ENCODE measurements around the gene CXCL11. TPM values are rescaled to one million over a fixed set of nuclear protein-coding genes. Genes with fewer than 3 reads are reported as not detected.

CXCL11 gene
- polyA plus RNA-seq, 1 of the 3 experiments (the other 2 are of a cell fraction): not detected

DNA sequence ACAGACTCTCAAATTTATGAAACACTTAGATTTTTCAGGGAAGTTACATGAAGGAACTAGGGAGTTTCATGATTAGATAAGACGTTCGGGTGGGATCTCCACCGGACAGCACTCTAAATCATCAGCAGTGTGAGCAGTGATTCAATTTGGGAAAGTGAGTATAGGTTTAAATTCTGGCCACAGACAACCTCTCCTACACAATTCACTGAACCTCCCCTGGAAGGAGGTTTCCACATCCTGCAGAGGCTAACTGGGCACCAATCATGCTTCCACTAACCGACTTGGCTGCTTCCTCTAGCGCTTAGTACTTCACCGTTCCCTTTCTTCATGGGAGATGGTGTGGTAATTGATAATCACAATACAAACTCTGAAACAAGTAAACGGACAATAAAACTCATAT, 34.2 kb downstream of the CXCL11 start:
- Histone ChIP-seq H2AFZ (ENCODE audit: low read depth) (no peak overlapping the region), H3F3A (replicated peaks; ENCODE audit: insufficient read depth) (no peaks in the 10 kb centered on the region), H3K4me1 (ENCODE audit: control insufficient read depth in 1 of 2, insufficient read depth in 2 of 2, low read depth in 1 of 2, low read length in 1 of 2) (no peaks in the 10 kb centered on the region), H3K4me2 (no peak overlapping the region), H3K9ac (no peak overlapping the region), H3K27ac (ENCODE audit: low read depth in 2 of 2, low read length in 1 of 2) (no peak overlapping the region), H3K4me3 (ENCODE audit: low read depth in 2 of 2, low read length in 1 of 2) (no peak overlapping the region), H3K9me3 (no peaks in the 10 kb centered on the region), H3K36me3 (replicated peaks in 1 of 2; ENCODE audit: control insufficient read depth in 1 of 2, insufficient read depth in 2 of 2, low read length in 1 of 2) (no peaks in the 10 kb centered on the region), H3K9me2 (no peaks in the 10 kb centered on the region), H3K27me3 (ENCODE audit: insufficient read depth) (peaks cover 5% of the 10 kb centered on the region; the same call in 1 of the 2 replicates), H3K79me2 (ENCODE audit: insufficient read depth) (no peaks in the 10 kb centered on the region), H4K20me1 (ENCODE audit: insufficient read depth) (no peaks in the 10 kb centered on the region)
- WGBS (ENCODE audit: low lambda C conversion rate): 79% methylated on average over 7 of the region's 7 CpGs
- no peak for DNase-seq
- no peak for TF ChIP-seq EP300 (IDR thresholded peaks at IDR 0.05; ENCODE audit: borderline replicate concordance in 1 of 2, low read depth in 1 of 2, low read length in 1 of 2)
- TF ChIP-seq, protein P1, sequence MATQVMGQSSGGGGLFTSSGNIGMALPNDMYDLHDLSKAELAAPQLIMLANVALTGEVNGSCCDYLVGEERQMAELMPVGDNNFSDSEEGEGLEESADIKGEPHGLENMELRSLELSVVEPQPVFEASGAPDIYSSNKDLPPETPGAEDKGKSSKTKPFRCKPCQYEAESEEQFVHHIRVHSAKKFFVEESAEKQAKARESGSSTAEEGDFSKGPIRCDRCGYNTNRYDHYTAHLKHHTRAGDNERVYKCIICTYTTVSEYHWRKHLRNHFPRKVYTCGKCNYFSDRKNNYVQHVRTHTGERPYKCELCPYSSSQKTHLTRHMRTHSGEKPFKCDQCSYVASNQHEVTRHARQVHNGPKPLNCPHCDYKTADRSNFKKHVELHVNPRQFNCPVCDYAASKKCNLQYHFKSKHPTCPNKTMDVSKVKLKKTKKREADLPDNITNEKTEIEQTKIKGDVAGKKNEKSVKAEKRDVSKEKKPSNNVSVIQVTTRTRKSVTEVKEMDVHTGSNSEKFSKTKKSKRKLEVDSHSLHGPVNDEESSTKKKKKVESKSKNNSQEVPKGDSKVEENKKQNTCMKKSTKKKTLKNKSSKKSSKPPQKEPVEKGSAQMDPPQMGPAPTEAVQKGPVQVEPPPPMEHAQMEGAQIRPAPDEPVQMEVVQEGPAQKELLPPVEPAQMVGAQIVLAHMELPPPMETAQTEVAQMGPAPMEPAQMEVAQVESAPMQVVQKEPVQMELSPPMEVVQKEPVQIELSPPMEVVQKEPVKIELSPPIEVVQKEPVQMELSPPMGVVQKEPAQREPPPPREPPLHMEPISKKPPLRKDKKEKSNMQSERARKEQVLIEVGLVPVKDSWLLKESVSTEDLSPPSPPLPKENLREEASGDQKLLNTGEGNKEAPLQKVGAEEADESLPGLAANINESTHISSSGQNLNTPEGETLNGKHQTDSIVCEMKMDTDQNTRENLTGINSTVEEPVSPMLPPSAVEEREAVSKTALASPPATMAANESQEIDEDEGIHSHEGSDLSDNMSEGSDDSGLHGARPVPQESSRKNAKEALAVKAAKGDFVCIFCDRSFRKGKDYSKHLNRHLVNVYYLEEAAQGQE (IDR thresholded peaks at IDR 0.05; ENCODE audit: low read depth, low read length): no peak
- no peak for TF ChIP-seq RXRA (IDR thresholded peaks at IDR 0.05; ENCODE audit: borderline replicate concordance, low read depth)
- TF ChIP-seq TCF12 (IDR thresholded peaks at IDR 0.05): no peak
- TF ChIP-seq, protein P2, sequence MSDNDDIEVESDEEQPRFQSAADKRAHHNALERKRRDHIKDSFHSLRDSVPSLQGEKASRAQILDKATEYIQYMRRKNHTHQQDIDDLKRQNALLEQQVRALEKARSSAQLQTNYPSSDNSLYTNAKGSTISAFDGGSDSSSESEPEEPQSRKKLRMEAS (IDR thresholded peaks at IDR 0.05; ENCODE audit: low read depth): no peak
- ChIA-PET CTCF (interaction anchor here (1.4 kb wide), 2 partner anchors 85 to 178 kb away, joined by 3 read pairs; no protein-coding TSS in a partner anchor), POLR2A (no interaction called here)

DNA sequence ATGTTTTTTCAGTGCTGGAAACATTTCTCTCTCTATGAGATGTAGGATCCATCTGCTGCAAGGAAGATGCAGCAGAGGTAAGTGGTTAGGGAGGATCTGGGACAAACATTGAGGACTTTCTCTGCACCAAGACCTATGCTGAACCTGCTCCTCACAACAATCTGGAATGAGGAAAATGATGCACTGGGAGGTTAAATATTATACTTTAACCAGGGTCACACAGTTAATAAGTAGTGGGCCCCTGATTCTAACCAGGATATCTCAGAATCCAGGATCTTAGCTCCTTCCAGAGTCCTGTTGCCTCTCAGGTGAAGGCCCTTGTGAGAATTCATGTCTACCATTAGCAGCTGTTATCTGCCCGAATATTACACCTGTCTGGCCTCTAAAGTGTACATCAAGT, 35.6 kb downstream of the CXCL11 start:
- H2AFZ ChIP-seq (ENCODE audit: low read depth): no peak overlapping the region
- H3K4me1 ChIP-seq (ENCODE audit: control insufficient read depth in 1 of 2, insufficient read depth in 2 of 2, low read depth in 1 of 2, low read length in 1 of 2): no peaks in the 10 kb centered on the region
- WGBS (ENCODE audit: low lambda C conversion rate): 13% methylated on average over 1 of the region's 1 CpG
- H3K79me2 ChIP-seq (ENCODE audit: insufficient read depth): no peaks in the 10 kb centered on the region
- ChIA-PET CTCF (interaction anchor here (1.5 kb wide), 2 partner anchors 59 to 66 kb away, joined by 3 to 4 read pairs; no protein-coding TSS in a partner anchor), POLR2A (no interaction called here)
- no peaks in the 10 kb centered on the region for H3F3A ChIP-seq (replicated peaks; ENCODE audit: insufficient read depth)
- DNase-seq: no peak
- H3K9me3 ChIP-seq: no peaks in the 10 kb centered on the region
- TF ChIP-seq CHD2 (IDR thresholded peaks at IDR 0.05; ENCODE audit: low read length, partially characterized antibody): no peak
- TF ChIP-seq, protein P3, sequence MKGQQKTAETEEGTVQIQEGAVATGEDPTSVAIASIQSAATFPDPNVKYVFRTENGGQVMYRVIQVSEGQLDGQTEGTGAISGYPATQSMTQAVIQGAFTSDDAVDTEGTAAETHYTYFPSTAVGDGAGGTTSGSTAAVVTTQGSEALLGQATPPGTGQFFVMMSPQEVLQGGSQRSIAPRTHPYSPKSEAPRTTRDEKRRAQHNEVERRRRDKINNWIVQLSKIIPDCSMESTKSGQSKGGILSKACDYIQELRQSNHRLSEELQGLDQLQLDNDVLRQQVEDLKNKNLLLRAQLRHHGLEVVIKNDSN (IDR thresholded peaks at IDR 0.05; ENCODE audit: borderline replicate concordance, low read depth): no peak
- TF ChIP-seq, protein P4, sequence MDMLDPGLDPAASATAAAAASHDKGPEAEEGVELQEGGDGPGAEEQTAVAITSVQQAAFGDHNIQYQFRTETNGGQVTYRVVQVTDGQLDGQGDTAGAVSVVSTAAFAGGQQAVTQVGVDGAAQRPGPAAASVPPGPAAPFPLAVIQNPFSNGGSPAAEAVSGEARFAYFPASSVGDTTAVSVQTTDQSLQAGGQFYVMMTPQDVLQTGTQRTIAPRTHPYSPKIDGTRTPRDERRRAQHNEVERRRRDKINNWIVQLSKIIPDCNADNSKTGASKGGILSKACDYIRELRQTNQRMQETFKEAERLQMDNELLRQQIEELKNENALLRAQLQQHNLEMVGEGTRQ (IDR thresholded peaks at IDR 0.05; ENCODE audit: borderline replicate concordance, low read depth, low read length): no peak
- TF ChIP-seq, protein P5, sequence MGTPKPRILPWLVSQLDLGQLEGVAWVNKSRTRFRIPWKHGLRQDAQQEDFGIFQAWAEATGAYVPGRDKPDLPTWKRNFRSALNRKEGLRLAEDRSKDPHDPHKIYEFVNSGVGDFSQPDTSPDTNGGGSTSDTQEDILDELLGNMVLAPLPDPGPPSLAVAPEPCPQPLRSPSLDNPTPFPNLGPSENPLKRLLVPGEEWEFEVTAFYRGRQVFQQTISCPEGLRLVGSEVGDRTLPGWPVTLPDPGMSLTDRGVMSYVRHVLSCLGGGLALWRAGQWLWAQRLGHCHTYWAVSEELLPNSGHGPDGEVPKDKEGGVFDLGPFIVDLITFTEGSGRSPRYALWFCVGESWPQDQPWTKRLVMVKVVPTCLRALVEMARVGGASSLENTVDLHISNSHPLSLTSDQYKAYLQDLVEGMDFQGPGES (IDR thresholded peaks at IDR 0.05; ENCODE audit: low read depth, low read length): no peak
- TF ChIP-seq, protein P6, sequence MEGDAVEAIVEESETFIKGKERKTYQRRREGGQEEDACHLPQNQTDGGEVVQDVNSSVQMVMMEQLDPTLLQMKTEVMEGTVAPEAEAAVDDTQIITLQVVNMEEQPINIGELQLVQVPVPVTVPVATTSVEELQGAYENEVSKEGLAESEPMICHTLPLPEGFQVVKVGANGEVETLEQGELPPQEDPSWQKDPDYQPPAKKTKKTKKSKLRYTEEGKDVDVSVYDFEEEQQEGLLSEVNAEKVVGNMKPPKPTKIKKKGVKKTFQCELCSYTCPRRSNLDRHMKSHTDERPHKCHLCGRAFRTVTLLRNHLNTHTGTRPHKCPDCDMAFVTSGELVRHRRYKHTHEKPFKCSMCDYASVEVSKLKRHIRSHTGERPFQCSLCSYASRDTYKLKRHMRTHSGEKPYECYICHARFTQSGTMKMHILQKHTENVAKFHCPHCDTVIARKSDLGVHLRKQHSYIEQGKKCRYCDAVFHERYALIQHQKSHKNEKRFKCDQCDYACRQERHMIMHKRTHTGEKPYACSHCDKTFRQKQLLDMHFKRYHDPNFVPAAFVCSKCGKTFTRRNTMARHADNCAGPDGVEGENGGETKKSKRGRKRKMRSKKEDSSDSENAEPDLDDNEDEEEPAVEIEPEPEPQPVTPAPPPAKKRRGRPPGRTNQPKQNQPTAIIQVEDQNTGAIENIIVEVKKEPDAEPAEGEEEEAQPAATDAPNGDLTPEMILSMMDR (IDR thresholded peaks at IDR 0.05): no peak
- TF ChIP-seq RCOR1 (IDR thresholded peaks at IDR 0.05; ENCODE audit: low read length): no peak
- TF ChIP-seq POLR2AphosphoS5 (IDR thresholded peaks at IDR 0.05; ENCODE audit: low read depth, low read length): no peak
- TF ChIP-seq SMC3 (IDR thresholded peaks at IDR 0.05; ENCODE audit: low read depth, low read length): no peak
- no peak for TF ChIP-seq GABPA (IDR thresholded peaks at IDR 0.05; ENCODE audit: low read depth)
- no peak for TF ChIP-seq TCF12 (IDR thresholded peaks at IDR 0.05)
- no peak for TF ChIP-seq EZH2phosphoT487 (IDR thresholded peaks at IDR 0.05; ENCODE audit: borderline replicate concordance, low read depth)
- TF ChIP-seq YY1 (IDR thresholded peaks at IDR 0.05; ENCODE audit: low read depth): no peak
- no peak for TF ChIP-seq RXRA (IDR thresholded peaks at IDR 0.05; ENCODE audit: borderline replicate concordance, low read depth)
- TF ChIP-seq GATA2 (CRISPR knock-in tag; IDR thresholded peaks at IDR 0.05): no peak
- H3K27me3 ChIP-seq (ENCODE audit: insufficient read depth): peaks cover 5% of the 10 kb centered on the region; the same call in 1 of the 2 replicates
- H3K4me3 ChIP-seq (ENCODE audit: low read depth in 2 of 2, low read length in 1 of 2): no peak overlapping the region
- H3K4me2 ChIP-seq: no peak overlapping the region
- H3K9ac ChIP-seq: no peak overlapping the region
- H4K20me1 ChIP-seq (ENCODE audit: insufficient read depth): no peaks in the 10 kb centered on the region
- H3K27ac ChIP-seq (ENCODE audit: low read depth in 2 of 2, low read length in 1 of 2): no peak overlapping the region
- H3K9me2 ChIP-seq: no peaks in the 10 kb centered on the region
- no peaks in the 10 kb centered on the region for H3K36me3 ChIP-seq (replicated peaks in 1 of 2; ENCODE audit: control insufficient read depth in 1 of 2, insufficient read depth in 2 of 2, low read length in 1 of 2)
